Stimulated activated CD4-positive, alpha-beta T cell treated with anti-CD3 and anti-CD28 coated beads, Interleukin-12 subunit alpha, Interleukin-12 subunit beta, amount 100 ng/mL, for 4 hours (primary cell): ENCODE data around the gene MID1.

Source experiments
- DNase-seq: peaks from one replicate; pipeline ENCODE4 v3.0.0-alpha.2; 2020

Gene MID1

DNA sequence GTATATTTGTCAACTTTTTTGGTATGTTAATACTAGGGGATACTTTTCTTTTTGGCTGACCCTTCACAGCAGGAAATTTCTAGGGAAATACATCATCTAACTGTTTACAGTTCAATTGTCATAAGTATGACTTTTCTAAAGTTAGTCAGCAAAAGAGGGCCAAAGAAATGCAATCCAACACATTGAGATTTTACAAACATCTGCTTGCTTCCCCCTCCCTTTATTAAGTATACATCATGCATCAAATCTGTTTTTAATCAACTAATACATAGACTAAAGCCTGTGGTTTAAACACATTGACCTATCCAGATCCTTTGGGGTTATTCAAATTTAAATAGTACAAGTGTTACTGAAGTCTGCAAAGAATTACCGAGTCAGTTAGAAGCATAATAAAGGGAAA is 93.9 kb downstream of the MID1 start:
- DNase-seq: no peak

DNA sequence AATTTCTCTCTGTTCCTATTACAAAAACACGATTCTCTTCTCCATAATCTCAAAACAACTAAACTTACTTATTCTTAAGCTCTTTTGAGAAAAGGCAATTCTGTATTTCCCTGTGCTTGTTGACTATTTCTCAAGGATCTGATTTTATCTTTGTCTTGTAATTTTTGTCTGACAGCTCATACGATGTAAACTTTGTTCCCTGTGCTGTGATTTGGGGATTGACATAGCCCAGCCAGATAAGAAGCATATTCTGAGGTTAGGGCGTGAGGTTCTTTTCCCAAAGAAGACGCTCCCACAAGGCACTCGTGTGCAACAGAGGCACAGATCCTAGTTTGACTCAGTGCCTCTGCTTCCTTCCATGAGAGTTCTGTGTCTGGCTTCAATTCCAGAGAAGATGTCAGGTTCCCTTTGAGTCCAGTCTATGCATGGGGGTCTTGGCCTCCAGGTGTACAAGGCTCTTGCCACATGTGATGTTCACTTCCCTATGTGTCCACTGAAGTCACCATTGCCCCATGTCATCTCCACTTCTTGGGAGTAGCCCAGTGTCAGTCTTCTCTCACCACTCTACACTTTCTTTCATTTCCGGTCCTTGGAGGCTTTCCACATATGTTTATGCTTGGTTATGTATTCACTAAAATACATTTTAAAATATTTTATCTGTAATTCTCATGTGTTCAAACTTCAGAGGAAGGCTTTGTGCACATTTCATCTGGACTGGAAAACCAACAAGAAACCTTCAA is 94.8 kb downstream of the MID1 start:
- DNase-seq: no peak

DNA sequence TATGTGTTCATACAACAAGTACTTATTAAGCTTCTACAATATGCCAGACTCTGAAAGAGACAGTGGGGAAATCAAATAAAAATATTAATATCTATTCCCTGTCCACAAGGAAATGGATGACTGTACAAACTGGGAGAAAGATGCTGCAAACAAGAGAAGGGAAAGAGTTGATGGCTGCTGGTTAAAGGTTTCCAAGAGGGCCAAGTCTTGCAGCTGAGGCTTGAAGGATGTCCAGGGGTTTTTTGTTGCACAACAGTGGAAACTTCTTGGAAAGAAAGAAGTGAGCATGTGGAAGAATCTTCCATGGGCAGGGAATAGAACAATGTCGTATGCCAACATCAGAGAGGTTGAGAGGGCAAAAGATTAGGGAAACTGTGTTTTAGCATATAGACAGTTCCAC is 95.8 kb downstream of the MID1 start:
- no peak for DNase-seq

DNA sequence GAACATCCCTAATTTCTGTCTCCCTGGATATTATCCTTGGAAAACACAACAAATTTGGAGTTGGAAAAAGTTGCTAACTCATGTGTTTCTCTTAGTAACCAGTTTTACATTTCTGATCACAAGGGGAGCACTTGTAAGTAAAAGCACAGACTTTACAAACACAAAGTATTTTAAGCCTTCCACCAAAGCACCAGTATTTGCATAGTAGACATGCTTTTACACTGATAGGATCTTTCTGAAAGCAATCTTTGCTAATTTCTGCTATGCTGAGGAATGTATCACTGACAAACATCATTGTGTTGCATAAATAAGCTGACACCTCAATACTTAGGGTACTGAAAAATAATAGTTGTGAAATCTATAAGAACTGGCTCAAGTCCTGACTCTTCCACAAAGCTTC is 100.6 kb downstream of the MID1 start:
- DNase-seq: no peak

DNA sequence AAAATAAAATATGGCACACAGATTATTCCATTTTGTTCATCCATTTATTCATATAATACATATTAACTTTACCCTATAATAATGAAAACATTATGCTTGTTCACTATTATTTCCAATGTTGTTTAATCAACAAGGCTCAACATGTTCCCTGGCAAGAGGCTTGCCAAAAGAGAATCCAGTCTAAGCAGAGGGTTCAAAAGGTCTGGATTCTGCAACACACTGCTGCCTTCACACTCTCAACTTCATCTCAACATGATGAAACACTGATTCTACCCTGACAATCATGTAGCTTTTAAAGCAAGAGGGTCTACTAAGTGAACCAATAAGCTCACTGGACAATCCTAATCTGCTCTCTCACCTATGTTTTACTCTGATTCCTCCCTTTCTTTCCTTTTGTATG is 101.1 kb downstream of the MID1 start:
- no peak for DNase-seq

DNA sequence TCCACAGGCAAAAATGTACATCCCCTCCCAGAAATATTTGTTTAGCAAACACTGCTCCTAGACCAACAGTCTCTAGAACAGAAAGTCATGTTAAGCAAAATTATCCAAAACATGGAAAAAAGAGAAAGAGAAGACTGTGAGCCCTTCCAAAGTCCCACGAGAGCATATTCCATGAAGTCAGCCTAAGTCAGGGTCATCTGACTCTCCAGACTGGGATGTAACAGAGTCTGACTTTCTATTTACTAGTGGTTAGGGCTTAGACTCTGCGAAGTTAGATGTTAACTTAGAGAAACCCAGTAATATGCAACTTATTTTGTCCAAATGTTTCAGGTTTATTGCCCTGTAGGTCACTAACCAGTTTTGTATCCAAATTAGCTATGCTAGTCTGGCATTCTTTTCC is 102.3 kb downstream of the MID1 start:
- DNase-seq: no peak

DNA sequence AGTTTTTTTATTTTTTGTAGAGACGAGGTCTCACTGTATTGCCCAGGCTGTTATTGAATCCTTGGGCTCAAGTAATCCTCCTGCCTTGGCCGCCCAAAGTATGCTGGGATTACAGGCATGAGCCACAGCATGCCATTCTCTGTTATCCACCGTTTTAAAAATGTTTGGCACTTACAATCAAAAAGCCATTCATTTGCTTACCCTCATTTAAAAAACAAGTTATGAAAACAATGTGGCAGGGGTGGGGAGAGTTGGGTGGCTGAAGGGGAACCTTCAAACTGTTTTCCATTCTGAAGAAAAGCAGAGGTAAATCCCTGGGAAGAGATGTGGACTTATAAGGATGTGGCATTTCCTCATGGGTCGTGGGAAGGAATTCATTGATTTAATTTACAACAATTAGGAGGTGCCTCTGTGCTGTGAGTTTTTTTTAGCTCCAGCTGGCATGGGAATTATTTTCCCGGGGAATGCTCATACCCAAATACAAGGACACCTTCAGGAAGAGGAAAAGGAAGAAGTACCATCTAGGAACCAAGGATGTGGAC is 103.5 kb downstream of the MID1 start:
- DNase-seq: no peak

DNA sequence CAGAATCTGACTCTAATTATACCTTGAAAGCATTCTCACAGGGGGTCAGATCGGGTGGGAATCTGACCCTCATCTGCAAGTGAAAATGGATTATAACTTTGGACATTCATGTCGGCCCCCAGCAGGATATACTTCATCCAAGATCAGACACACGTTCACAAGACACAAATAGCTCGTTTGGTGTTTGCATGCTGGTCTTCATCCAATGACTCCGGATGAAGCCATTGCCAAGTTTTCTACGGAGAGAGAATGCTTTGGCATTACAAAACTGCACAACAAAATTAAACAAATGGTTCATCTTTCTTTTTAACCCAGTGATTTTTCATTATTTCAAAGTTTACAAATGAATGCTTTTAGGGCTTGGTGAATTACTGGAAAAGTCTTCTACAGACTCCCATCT is 105.5 kb downstream of the MID1 start:
- no peak for DNase-seq

DNA sequence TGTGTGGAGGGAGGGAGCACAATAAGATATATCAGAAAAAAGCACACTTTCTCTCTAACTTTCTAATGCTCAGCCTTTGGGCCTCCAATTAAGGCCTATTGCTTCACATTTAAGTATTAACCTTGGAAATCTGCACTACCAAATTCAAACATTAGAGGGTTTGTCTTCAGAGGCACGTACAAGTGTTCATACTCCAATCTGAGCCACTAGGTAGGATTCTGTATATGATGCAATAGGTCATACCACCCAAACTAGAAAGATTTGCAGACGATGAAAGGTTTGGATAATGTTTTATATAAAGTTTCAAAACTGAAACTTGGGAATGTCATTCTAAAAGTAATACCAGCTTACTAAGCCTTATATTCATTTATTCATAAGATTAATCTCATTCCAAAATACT is 106.4 kb downstream of the MID1 start:
- DNase-seq: no peak

DNA sequence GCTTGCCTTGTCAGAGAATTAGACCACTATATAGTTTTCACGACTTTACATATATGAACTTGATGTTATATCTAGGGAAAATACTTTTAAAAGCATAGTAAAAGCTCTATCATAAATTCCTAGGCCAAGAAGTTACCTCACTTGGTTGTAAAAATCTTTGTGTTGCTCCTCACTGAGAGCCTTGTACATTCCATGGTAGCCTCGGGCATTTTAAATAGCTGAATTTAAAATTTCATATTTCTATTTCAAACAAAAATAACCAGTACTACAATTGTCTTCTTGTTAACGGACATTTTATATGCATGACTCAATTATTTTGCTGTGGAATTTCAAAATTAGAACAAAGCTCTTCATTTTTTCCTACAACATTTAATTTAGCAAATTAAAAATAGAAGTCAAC is 107.6 kb downstream of the MID1 start:
- no peak for DNase-seq

DNA sequence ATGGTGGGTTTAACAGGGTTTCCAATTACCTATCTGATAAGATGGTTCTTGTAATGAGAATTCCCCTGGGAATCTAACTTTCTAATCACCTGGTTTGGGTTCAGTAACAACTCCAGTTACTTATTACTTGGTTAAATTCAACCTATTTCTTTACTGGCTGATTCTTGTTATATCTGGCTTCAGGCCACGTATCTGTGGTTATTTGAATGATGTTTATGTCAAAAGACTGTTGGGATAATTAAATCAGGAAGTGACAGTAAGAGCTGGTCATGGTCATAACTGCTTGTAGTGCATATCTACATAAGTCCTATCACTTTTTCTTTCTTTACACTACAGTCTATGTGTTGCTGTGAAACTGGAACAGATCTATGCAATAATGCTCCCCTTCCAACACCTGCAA is 108.1 kb downstream of the MID1 start:
- DNase-seq: no peak

DNA sequence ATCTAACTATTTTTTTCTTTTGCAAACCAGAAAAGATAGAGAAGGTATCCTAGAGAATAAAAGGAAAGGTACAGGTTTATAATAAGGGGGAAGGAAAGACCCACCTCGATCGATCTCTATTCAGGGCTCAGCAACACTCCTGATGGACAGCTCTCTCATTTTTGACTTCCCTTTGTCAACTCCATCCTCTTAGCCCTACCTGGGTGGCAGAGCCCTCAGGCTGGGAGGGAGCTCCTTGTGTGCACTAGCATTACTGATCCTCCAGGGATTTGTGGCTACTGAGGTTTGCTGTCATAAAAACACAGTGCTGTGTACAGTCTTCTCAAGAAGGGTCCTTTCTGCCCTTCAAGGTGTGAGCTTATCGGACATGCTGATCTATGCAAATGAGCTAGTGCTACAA is 111.0 kb downstream of the MID1 start:
- no peak for DNase-seq

DNA sequence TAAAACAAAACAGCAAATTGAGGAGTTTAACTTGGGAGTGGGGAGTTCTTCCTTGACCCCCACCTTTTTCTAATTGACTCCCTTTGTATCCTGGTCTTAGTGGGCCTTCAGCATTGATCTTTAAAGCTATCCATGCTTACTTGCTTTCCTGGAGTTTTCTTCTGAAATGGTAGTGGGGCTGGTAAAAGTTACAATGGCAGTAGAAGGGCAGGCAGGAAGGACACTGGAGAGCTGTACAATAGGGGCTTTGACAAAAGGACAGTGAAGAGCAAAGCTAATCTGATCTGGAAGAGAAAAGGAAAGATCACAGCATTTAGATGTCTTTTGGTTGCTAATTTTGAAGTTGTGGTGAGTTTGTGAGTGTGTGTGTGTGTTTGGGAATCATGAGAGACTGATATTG is 111.5 kb downstream of the MID1 start:
- DNase-seq: no peak

DNA sequence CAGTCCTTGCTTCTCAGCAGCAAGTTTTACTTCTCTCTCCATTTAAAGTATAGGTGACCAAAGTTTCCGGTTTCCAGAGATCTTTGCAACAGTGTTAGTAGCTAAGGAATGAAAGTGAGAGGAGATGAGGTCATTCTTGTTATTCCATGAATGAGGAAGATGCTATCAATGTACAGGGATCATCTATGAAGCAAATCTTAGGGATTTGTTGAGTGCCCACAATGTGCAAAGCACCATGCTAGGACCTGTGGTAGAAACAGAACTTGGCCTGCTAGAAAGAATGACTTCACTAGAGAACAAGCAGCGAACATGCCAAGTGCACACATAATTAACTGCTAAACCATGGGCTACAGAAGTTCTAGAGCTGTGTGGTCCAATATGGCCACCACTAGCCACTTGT is 112.5 kb downstream of the MID1 start:
- DNase-seq: no peak

DNA sequence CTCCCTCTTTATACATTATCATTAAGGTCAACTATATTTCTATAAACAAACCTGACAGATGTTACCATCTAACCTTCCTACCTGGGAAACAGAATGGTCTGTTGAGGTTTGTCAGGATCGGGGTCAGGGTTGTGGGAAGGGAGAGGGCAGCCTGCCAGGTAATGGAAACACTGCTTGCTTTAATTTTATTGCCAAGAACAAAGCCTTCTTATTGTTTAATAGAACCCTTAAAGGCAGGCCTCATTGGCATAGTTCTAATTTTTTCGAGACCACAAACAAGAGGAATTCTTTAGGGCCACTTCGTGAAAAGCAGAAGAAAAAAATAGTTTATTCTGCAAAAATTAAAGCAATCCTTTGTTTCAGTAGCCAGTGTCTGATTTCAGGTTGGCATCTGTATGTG is 113.2 kb downstream of the MID1 start:
- DNase-seq: no peak

DNA sequence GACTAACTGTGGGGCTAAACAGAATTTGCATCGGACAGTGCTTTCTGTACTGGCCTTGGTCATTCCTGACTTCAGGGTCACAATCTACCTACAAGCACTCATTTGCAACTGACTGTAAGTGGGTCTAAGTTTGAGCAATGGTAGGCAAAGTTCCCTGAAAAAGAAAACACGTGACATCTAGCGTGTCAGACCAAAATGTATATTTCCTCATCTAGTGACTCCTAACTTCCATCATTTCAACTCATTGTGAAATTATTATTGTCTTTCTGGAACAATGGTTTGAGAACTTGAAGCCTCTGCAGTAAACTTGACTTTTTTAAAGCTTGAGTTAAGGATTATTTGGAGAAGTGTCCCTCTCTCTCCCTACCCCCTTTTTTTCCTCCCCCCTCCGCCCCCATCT is 113.6 kb downstream of the MID1 start:
- no peak for DNase-seq

DNA sequence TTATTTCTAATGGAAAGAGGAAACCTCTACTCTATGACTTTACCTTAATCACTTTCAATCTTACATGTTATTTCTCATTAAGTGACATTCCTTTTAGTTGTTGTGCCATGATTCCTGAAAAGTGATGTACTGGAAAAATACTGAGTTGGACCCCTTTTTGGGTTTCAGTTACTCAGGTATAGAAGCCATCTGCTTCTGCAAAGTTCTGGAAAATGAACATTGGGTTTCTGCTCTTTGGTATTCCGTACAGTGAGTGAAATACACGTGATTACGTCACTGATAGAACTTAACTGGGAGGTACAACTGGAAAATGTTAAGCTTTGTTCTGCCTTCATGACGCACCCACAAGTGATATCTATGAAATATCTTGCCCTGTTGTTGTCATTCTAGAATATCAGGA is 114.7 kb downstream of the MID1 start:
- DNase-seq: no peak

DNA sequence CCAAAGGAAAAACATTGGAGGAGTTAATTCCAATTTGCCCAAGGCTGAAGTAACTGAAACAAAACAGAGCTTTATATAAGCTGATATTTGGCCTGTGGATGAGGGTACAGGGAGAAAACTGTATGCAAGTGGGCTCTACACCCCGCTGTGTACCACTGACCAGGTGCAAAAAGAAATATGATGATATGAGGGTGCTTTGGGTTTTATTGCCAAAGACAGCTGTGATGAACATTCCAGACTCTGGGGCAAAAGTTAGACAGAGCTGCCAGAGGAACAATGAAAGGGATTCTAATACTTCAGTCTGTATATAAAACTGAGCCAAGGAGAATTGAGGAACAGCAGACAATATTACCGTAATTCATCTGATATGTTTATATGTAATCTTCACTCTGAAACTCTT is 117.4 kb downstream of the MID1 start:
- no peak for DNase-seq

DNA sequence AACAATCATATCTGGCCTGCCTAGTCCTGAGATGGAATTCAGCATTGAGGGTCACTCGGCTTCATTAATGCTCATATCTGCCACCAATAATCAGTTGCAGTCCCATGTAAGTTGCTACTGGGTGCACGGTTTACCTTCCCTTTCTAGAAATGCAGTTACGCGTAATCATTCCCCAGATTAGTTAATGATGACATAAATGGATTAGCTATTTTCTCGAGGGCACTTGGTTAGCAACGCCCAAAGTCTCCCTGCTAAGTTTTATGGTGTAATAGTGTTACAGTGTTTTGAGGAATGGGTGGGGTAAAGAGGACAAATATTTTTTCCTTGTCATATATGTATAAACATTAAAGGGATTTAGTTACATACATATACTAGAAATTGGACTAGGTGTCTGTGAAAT is 118.8 kb downstream of the MID1 start:
- no peak for DNase-seq

DNA sequence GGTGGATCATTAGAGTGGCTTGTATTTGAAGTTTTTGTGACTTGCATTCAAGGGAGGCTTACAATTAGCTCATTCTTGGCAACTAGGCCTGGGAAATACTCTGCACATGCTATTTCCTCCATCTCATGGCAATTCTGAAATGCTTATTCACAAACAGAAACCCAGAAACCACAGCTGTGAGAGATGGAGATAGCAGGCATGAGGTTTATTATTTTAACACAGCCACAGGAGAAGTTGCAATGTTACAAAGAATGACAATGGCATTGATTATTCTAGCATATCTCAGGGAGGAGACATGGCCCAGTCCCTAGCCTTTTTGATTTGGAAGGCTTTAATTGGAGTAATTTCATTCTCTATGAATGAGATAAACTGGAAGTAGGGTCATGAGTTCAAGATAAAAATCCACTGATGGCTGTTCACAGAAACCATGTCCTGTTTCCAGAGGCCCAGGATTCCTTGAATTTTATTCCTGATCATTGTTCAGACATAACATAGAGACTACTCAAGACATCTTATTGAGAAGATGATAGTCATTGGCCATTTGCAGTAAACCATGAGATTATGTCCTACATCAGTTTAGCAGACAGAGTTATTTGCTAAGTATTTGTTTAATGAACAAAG is 123.9 kb downstream of the MID1 start:
- DNase-seq: no peak

DNA sequence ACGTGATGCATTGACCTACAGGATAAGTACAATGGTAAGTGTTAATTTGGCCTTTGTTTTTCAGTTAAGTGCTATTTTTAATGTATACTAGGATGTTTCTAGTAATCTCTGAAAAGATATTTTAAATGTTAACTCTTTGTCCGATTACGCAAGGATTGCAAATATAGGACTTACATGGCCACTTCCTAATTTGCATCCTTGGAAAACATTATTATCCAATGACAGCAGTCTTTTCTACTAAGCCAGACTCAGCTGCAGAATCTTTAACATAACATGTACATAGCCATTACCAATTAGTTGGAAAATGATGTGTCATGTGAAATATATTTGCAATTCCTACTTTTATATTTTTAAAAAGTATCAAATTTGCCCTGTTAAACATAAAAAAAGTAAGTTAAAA is 124.7 kb downstream of the MID1 start:
- DNase-seq: no peak

DNA sequence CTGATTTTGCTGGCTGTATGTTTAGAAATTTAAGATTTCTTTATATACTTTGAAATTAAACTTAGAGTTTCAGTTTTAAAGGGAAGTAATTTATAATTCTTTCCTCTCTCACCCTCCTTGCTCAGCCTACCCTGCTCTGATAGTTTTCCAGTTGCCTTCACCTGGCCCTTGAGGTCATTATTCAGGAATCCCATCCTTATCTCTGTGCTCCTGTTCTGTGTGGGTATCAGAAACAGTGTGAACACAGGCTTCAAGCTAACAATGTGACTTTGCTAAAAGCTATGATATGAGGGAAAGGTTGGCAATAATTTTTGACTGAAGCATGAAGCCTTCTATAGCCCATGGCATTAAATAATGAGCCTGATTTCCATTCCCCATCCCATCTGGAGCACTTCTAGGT is 128.1 kb downstream of the MID1 start:
- no peak for DNase-seq

DNA sequence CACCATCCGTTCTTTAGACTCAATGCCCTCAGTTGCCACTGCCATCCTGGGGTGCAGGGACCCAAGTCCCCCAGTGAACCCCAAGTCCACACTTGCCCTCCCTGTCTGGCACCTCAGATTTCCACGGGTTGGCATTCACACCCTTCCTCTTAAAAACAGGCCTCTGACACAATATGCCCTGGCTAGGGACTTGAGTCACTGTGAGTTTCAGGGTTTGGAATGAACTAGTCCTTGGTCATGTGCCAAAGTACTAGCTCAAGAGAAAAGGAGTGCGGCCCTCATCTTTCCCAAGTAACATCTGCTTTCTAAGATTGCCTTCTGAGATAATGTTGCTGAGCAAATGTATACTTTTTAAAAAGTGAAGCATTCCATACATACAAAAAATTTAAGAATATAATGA is 134.0 kb downstream of the MID1 start:
- DNase-seq: no peak

DNA sequence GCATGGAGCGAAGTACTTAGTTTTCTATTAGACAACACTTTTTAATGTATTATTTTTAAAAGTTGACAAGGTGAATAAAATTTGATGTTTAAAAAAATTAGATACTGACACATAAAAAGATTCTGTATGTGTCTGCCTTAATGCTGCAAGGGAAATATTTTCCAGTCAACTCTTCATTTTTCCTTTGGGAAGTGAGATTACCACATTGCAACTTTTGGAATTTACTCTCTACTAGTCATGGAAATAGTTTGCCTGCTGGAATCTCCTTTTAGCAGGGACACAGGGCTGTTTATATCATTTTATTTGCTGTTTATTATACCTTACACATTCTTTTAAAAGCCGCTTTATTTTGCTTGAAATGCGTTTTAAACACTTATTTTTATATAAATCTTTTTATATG is 135.1 kb downstream of the MID1 start:
- DNase-seq: no peak

DNA sequence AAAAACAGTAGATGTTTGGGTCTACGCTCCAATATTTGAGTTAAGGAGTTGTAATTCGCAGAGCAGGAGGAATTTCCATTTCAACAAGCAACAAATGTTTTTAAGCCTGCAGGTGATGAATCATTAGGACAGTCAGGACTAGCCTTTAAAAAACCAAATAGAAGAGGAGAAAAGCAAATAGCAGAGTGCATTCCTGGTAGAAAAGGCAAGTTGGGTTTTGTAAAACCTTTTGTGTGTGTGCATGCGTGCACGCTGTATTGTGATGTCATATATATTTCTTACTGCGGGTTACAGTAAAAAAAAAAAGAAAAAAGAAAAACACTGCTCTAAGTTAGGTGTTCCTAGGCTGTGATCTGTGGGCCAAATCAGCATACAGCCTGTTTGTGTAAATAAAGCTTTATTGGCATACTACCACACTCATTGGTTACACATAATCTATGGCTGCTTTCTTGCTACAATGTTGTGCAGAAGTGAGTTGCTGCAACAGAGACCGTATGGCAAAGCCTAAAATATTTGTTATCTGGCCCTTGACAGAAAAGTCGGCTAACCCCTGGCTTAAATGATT is 135.6 kb downstream of the MID1 start:
- DNase-seq: no peak
